ENCODE measurements around the gene DENND2D.

DENND2D gene

GRCh38 chr1:111140680-111140967 lies 59.8 kb downstream of the DENND2D start:
- TF ChIP-seq ZBTB7A (IDR thresholded peaks at IDR 0.05; ENCODE audit: low read depth), result no peak

DNA sequence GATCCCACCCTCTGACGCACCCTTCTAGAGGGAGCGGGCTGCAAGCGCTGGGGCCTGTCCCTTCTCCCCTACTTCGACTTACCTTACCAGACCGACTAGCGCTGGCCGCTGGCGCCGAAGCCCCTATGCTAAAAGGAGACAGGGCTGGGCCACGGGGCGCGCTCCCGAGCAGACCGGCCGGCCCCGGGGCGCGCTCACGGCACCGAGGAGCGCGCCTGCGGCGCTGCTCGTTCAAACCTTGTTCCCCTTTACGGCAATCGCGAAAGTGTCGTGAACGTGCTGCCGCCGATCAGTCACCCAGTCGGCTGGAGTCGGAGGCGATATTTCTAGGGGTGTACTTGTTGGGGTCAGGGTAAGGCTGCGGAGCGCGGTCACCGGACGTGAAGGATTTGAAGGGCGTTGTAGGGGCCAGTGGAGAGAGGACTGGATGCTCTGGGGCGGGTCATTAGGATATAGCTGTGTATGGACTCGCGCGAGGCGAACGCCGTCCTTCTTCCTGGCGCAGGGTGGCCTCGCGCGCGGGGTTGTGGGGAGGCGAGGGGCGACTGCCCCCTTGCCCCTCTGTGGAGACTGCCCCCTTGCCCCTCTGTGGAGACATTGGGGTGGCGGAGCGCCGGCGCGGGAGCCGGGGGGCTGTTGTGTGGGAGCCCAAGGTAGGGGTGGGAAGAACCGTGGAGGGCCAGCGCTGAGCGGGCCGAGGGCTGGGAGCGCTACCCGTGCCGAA lies 60.3 kb downstream of the DENND2D start, which contains the start of the genes CEPT1 and DRAM2:
Gene CEPT1 (plus strand): TSS at position 268 of the 724 bp plus-strand sequence. CDS start 7,492 bp downstream, outside the sequence.
Gene DRAM2 (minus strand): TSS at position 138 of the 724 bp plus-strand sequence. CDS start 8,539 bp downstream, outside the sequence.
- TF ChIP-seq MAX (IDR thresholded peaks at IDR 0.05) (peak; percentile 25; the same call in 1 of the 2 replicates), TCF12 (IDR thresholded peaks at IDR 0.05; ENCODE audit: low read depth) (0 out of 2 replicates have a peak, but pooled peaks have one; percentile 13), ZBTB7A (IDR thresholded peaks at IDR 0.05; ENCODE audit: low read depth) (peak; percentile 37; the same call in 1 of the 2 replicates), EGR1 (IDR thresholded peaks at IDR 0.05) (no peak), TAF1 (IDR thresholded peaks at IDR 0.05; ENCODE audit: low read depth) (peak; percentile 85)

DNA sequence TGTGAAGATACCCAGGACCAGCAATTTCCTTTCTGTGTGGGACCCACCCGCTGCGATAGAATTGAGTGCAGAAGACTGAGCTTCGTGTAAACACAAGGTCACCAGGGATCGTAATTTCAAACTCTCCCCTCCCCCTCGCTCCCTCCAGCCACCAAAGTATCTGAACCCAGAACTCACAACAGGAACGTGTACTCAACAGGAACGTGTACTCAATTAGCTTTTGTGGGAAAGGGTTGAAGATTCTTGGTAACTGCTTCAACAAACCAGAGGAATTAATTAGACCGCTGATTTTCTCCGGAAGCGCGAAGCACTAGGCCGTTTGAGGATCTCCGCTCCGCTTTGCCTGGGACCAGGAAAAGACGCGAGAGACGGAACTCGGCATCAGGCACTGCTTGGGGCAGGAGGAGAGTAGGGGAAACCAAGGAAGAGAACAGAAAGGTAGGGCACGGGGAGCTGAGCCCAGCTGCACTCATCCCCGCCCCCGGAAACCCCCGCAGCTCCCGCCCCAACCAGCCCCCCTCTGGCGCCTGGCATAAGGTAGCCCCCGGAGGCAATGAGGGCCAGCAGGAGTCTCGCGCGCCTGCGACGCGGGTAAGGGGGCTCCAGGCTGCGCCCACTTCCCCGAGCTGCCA lies 61.0 kb downstream of the DENND2D start:
- TF ChIP-seq MAX (IDR thresholded peaks at IDR 0.05) (0 out of 2 replicates have a peak, but pooled peaks have one; percentile 3), TEAD4 (IDR thresholded peaks at IDR 0.05) (no peak), FOXM1 (IDR thresholded peaks at IDR 0.05; ENCODE audit: borderline replicate concordance, low read depth) (no peak), NFIC (IDR thresholded peaks at IDR 0.05) (no peak), YY1 (IDR thresholded peaks at IDR 0.05; ENCODE audit: low read depth) (no peak)

Data from Ishikawa (cell line).